Measurements from ENCODE around the gene COX7A2L. TPM values are rescaled to one million over a fixed set of nuclear protein-coding genes. Genes with fewer than 3 reads are reported as not detected.

Gene COX7A2L
- total and polyA plus RNA-seq, 4 donors: 55.0 to 102 (median 77.0) TPM

DNA sequence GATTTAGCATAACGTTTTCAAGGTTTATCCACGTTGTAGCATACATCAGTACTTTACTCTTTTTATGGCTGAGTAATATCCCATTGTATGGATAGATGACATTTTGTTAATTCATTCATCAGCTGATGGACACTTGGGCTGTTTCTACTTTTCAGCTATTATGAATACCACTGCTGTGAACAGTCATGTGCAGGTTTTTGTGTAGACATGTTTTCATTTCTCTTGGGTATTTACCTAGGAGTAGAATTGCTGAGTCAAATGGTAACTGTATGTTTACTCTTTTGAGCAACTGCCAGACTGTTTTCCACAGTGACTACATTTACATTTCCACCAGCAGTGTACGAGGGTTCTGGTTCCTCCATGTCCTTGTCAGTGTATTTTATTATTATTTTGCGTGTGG, 33.9 kb downstream of the COX7A2L start:
- no peaks in the 10 kb centered on the region for H3K27me3 ChIP-seq (ENCODE audit: control insufficient read depth in 4 of 4, insufficient read depth in 4 of 4, low read length in 3 of 4)
- WGBS: 33% methylated on average over 4 of the region's 4 CpGs
- peaks cover 3 to 42% (median 30%) of the 10 kb centered on the region in 4 donors for H3K36me3 ChIP-seq (ENCODE audit: control insufficient read depth in 4 of 4, insufficient read depth in 3 of 4, low read depth in 1 of 4, low read length in 3 of 4)
- H3K9me3 ChIP-seq (ENCODE audit: control insufficient read depth in 4 of 4, low read length in 3 of 4): no peaks in the 10 kb centered on the region
- H3K27ac ChIP-seq (ENCODE audit: low read depth in 1 of 2, low read length in 2 of 2): peak overlapping the region in 1 of 2 donors; percentile 51
- peak; percentile 32 to 39 for TF ChIP-seq RAD21 (IDR thresholded peaks at IDR 0.05)
- peak; percentile 96 for TF ChIP-seq FOXA1 (IDR thresholded peaks at IDR 0.05)
- TF ChIP-seq HNF4A (conservative IDR thresholded peaks at IDR 0.05): peak in 1 of 2 donors; percentile 33
- no peak for TF ChIP-seq TAF1 (conservative IDR thresholded peaks at IDR 0.05)
- TF ChIP-seq NR2F2 (IDR thresholded peaks at IDR 0.05): no peak
- no peak for TF ChIP-seq GABPA (IDR thresholded peaks at IDR 0.05 in 1 of 2, conservative IDR thresholded peaks at IDR 0.05 in 1 of 2)
- peak; percentile 12 to 32 for TF ChIP-seq JUND (IDR thresholded peaks at IDR 0.05)
- TF ChIP-seq REST (IDR thresholded peaks at IDR 0.05): peak; percentile 18
- peak; percentile 31 for TF ChIP-seq SP1 (IDR thresholded peaks at IDR 0.05)
- TF ChIP-seq RXRA (IDR thresholded peaks at IDR 0.05): peak; percentile 22 to 33
- TF ChIP-seq ZBTB33 (IDR thresholded peaks at IDR 0.05): no peak
- TF ChIP-seq, protein P1, sequence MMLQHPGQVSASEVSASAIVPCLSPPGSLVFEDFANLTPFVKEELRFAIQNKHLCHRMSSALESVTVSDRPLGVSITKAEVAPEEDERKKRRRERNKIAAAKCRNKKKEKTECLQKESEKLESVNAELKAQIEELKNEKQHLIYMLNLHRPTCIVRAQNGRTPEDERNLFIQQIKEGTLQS (IDR thresholded peaks at IDR 0.05): peak; percentile 30
- no peak for TF ChIP-seq HNF4G (IDR thresholded peaks at IDR 0.05)
- TF ChIP-seq, protein P2, sequence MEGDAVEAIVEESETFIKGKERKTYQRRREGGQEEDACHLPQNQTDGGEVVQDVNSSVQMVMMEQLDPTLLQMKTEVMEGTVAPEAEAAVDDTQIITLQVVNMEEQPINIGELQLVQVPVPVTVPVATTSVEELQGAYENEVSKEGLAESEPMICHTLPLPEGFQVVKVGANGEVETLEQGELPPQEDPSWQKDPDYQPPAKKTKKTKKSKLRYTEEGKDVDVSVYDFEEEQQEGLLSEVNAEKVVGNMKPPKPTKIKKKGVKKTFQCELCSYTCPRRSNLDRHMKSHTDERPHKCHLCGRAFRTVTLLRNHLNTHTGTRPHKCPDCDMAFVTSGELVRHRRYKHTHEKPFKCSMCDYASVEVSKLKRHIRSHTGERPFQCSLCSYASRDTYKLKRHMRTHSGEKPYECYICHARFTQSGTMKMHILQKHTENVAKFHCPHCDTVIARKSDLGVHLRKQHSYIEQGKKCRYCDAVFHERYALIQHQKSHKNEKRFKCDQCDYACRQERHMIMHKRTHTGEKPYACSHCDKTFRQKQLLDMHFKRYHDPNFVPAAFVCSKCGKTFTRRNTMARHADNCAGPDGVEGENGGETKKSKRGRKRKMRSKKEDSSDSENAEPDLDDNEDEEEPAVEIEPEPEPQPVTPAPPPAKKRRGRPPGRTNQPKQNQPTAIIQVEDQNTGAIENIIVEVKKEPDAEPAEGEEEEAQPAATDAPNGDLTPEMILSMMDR (IDR thresholded peaks at IDR 0.05; ENCODE audit: low read depth, low read length, missing input control): no peak
- TF ChIP-seq, protein P3, sequence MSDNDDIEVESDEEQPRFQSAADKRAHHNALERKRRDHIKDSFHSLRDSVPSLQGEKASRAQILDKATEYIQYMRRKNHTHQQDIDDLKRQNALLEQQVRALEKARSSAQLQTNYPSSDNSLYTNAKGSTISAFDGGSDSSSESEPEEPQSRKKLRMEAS (IDR thresholded peaks at IDR 0.05): no peak
- TF ChIP-seq FOXA2 (IDR thresholded peaks at IDR 0.05): peak; percentile 97
- TF ChIP-seq EGR1 (IDR thresholded peaks at IDR 0.05; ENCODE audit: low read depth in 2 of 2): peak in 1 of 2 donors; percentile 23
- TF ChIP-seq YY1 (IDR thresholded peaks at IDR 0.05): peak; percentile 27
- H3K4me3 ChIP-seq (ENCODE audit: low read depth in 1 of 3, low read length in 3 of 3): no peak overlapping the region
- H3K9ac ChIP-seq (ENCODE audit: low read depth in 1 of 2, low read length in 2 of 2): no peak overlapping the region
- H3K4me1 ChIP-seq (ENCODE audit: control insufficient read depth in 4 of 4, insufficient read depth in 4 of 4, low read length in 3 of 4): peaks cover 1 to 13% (median 8%) of the 10 kb centered on the region in 4 donors
- DNase-seq (ENCODE audit: low spot score): no peak
